GM12875 (cell line): ENCODE results near the gene IGFL2.

Experiments
- H3K4me3 ChIP-seq: one replicate; pipeline ENCODE4 v1.5.1; 2011; ENCODE audit warnings: low read depth, low read length, control low read depth
- TF ChIP-seq, protein P1 (sequence below): IDR thresholded peaks from 2 replicates; pipeline ENCODE4 v1.5.1; 2011; ENCODE audit warnings: low read depth, mild to moderate bottlenecking, control low read depth, inconsistent platforms, low read length, moderate library complexity, borderline replicate concordance; ENCODE audit not compliant: insufficient read depth

The IGFL2 gene

GRCh38 chr19:46113726-46114125 lies 34.3 kb upstream of the IGFL2 start:
- TF ChIP-seq, protein P1, sequence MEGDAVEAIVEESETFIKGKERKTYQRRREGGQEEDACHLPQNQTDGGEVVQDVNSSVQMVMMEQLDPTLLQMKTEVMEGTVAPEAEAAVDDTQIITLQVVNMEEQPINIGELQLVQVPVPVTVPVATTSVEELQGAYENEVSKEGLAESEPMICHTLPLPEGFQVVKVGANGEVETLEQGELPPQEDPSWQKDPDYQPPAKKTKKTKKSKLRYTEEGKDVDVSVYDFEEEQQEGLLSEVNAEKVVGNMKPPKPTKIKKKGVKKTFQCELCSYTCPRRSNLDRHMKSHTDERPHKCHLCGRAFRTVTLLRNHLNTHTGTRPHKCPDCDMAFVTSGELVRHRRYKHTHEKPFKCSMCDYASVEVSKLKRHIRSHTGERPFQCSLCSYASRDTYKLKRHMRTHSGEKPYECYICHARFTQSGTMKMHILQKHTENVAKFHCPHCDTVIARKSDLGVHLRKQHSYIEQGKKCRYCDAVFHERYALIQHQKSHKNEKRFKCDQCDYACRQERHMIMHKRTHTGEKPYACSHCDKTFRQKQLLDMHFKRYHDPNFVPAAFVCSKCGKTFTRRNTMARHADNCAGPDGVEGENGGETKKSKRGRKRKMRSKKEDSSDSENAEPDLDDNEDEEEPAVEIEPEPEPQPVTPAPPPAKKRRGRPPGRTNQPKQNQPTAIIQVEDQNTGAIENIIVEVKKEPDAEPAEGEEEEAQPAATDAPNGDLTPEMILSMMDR, result no peak

GRCh38 chr19:46115396-46116106 lies 32.5 kb upstream of the IGFL2 start:
- no peak overlapping the region for H3K4me3 ChIP-seq
- TF ChIP-seq, protein P1, result no peak

More at GRCh38 chr19:46113726-46114125, 34.3 kb upstream of the IGFL2 start:
- H3K4me3 ChIP-seq, result no peak overlapping the region

DNA sequence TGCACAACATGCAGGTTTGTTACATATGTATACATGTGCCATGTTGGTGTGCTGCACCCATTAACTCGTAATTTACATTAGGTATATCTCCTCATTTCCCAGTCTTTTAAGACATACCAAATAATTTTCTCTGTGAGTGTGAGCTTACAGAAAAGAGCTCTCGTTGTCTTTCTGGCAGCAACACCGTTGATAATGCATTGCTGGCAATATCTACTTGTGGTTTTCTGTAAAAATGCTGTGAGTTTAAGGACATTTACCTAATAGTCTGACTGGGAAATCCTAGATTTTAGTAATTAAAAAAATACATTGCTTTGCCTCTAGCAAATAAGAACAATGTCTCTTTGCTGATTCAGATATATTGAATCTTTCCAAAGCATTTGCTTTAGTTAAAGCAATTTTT lies 31.9 kb upstream of the IGFL2 start:
- TF ChIP-seq, protein P1, result no peak
- H3K4me3 ChIP-seq, result no peak overlapping the region

DNA sequence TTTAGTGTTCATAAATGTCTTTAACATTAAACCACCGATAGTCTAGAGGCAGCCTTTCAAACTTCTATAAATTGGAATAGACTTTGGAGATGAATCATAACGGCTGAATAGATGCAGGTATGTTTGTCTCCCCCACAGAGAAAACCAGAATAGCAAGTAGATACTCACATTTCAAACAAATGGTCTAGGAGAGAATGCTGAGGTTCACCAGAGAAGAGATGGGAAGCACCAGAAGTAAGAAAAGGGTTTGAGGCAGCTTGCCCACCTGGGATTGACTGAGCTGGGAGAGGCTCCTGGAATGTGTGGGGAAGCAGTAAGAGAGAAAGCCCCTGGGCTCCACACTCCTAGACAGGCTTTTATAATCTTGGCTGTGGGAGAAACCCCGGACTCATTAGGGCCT lies 29.9 kb upstream of the IGFL2 start:
- TF ChIP-seq, protein P1, result no peak
- H3K4me3 ChIP-seq, result no peak overlapping the region

GRCh38 chr19:46124638-46125115 lies 23.4 kb upstream of the IGFL2 start, which contains the start of gene IGFL3:
Gene IGFL3, minus strand, starts transcription at chr19:46124688. Its CDS starts 39 bp downstream, at chr19:46124649.
- no peak within 1 kb of the TSS for H3K4me3 ChIP-seq
- TF ChIP-seq, protein P1, result no peak

DNA sequence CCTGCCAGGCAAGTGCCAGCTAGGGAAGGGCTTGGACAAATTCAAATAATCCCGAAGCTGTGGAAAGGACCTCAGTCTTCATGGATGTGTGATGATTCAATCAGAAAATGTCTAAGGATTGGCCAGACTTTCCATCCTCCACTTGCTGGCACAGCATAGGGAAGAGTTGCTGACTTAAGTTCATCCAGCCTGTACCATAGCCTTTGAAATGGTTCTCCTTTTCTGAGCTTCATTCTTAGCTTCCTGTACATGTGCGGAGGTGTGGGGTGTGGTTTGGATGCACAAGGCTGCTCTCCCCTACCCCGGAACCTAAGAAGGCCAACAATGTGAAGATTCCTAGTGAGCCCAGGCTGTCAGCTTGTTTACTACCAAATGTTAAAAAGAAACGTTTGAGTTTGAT lies 22.6 kb upstream of the IGFL2 start:
- no peak overlapping the region for H3K4me3 ChIP-seq
- TF ChIP-seq, protein P1, result no peak

- TF ChIP-seq, protein P1, result no peak
- H3K4me3 ChIP-seq, result no peak overlapping the region
Observed at GRCh38 chr19:46126086-46126580, 21.9 kb upstream of the IGFL2 start.
